ENCODE results near the gene ACSM4. TPM values are rescaled to one million over a fixed set of nuclear protein-coding genes. Genes with fewer than 3 reads are reported as not detected.

The ACSM4 gene
- total and polyA plus RNA-seq, 9 of the 15 experiments (the other 6 are each of a cell fraction or from before 2014, with no cell fraction given), result not detected

- TF ChIP-seq ID3 (CRISPR knock-in tag; IDR thresholded peaks at IDR 0.05) (no peak), ID3 (tag; IDR thresholded peaks at IDR 0.05) (no peak), ARNT (IDR thresholded peaks at IDR 0.05) (no peak), SNAPC5 (CRISPR knock-in tag; IDR thresholded peaks at IDR 0.05) (no peak), IRF9 (tag; IDR thresholded peaks at IDR 0.05) (no peak), HDAC3 (IDR thresholded peaks at IDR 0.05; ENCODE audit: borderline replicate concordance, partially characterized antibody) (no peak), ZNF174 (CRISPR knock-in tag; IDR thresholded peaks at IDR 0.05) (no peak), TCF7L2 (IDR thresholded peaks at IDR 0.05; ENCODE audit: low read depth, low read length) (no peak), LEF1 (IDR thresholded peaks at IDR 0.05) (no peak), ZNF23 (CRISPR knock-in tag; IDR thresholded peaks at IDR 0.05) (no peak), SIN3B (IDR thresholded peaks at IDR 0.05; ENCODE audit: low read depth) (no peak), NR3C1 (CRISPR knock-in tag; IDR thresholded peaks at IDR 0.05) (no peak), ZBED1 (IDR thresholded peaks at IDR 0.05) (no peak), ZMIZ1 (IDR thresholded peaks at IDR 0.05; ENCODE audit: low read depth in 2 of 2, low read length in 2 of 2) (no peak), RBM14 (IDR thresholded peaks at IDR 0.05; ENCODE audit: borderline replicate concordance, insufficient read depth, low read depth, low read length) (no peak)
These were observed 6.0 kb upstream of the ACSM4 start (continued) for GRCh38 chr12:7297865-7298264.
